WTC11 (cell line): ENCODE data around the gene FBXO31.

Source experiments
- CDX4 ChIP-seq: fragments of 250-450 bp; sonication (Bioruptor Pico); IDR thresholded peaks from 2 replicates; pipeline ENCODE4 v1.9.0; 2021; ENCODE audit warnings: moderate library complexity, mild to moderate bottlenecking, inconsistent platforms, borderline replicate concordance
- GABPB1 ChIP-seq: sonication (generic); formaldehyde crosslinking; IDR thresholded peaks from 2 replicates; pipeline ENCODE4 v1.8.1; 2023; ENCODE audit warnings: mild to moderate bottlenecking, missing genetic modification reagents
- JUN ChIP-seq: sonication (generic); formaldehyde crosslinking; IDR thresholded peaks from 2 replicates; pipeline ENCODE4 v1.8.0; 2023; ENCODE audit warnings: mild to moderate bottlenecking, missing genetic modification reagents
- OVOL2 ChIP-seq: fragments of 250-450 bp; sonication (Bioruptor Pico); IDR thresholded peaks from 2 replicates; pipeline ENCODE4 v1.9.0; 2021; ENCODE audit warnings: mild to moderate bottlenecking, borderline replicate concordance
- TCF7 ChIP-seq: sonication (generic); formaldehyde crosslinking; IDR thresholded peaks from 2 replicates; pipeline ENCODE4 v1.8.0; 2022; ENCODE audit warnings: mild to moderate bottlenecking, low read depth, missing genetic modification reagents, moderate library complexity
- TEAD4 ChIP-seq: sonication (generic); formaldehyde crosslinking; IDR thresholded peaks from 2 replicates; pipeline ENCODE4 v1.8.0; 2022; ENCODE audit warnings: mild to moderate bottlenecking, missing genetic modification reagents
- ZNF121 ChIP-seq: sonication (generic); formaldehyde crosslinking; IDR thresholded peaks from 2 replicates; pipeline ENCODE4 v1.8.0; 2023; ENCODE audit warnings: missing genetic modification reagents
- ZNF219 ChIP-seq: sonication (generic); formaldehyde crosslinking; IDR thresholded peaks from 2 replicates; pipeline ENCODE4 v1.8.0; 2023; ENCODE audit warnings: missing genetic modification reagents, mild to moderate bottlenecking, borderline replicate concordance
- ZNF671 ChIP-seq: fragments of 250-450 bp; sonication (Bioruptor Pico); IDR thresholded peaks from 2 replicates; pipeline ENCODE4 v1.8.0; 2021; ENCODE audit warnings: mild to moderate bottlenecking
- TF ChIP-seq, protein P1 (sequence below): fragments of 200-600 bp; IDR thresholded peaks from 2 replicates; pipeline ENCODE4 v1.8.0; 2022; ENCODE audit warnings: antibody characterized with exemption
- TF ChIP-seq, protein P2 (sequence below): sonication (generic); formaldehyde crosslinking; IDR thresholded peaks from 2 replicates; pipeline ENCODE4 v1.8.0; 2022; ENCODE audit warnings: mild to moderate bottlenecking, missing genetic modification reagents

DNA sequence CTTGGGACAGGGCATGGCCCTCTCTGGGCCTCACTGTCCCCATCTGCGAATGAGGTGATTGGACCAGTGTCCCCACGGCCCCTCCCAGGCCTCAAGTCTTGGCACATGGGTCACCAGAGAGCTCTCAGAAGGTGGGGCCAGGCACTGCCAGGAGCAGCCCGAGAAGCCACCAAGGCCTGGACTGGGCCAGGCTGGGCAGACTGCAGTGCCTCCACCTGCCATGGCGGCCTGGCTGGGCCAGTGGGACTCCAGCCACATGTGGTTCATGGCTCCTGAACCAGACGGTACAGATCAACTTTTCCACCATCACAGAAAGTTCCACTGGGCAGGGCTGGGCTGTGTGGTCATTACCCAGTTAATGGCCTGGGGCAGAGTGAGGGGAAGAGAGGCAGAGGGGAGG is 86.2 kb downstream of the FBXO31 start:
- TF ChIP-seq ZNF671 (no peak), ZNF121 (no peak), TCF7 (CRISPR knock-in tag) (no peak), CDX4 (CRISPR knock-in tag) (no peak), TEAD4 (no peak), ZNF219 (CRISPR knock-in tag) (no peak), GABPB1 (CRISPR knock-in tag) (no peak), JUN (no peak), OVOL2 (no peak)
- TF ChIP-seq, protein P1, sequence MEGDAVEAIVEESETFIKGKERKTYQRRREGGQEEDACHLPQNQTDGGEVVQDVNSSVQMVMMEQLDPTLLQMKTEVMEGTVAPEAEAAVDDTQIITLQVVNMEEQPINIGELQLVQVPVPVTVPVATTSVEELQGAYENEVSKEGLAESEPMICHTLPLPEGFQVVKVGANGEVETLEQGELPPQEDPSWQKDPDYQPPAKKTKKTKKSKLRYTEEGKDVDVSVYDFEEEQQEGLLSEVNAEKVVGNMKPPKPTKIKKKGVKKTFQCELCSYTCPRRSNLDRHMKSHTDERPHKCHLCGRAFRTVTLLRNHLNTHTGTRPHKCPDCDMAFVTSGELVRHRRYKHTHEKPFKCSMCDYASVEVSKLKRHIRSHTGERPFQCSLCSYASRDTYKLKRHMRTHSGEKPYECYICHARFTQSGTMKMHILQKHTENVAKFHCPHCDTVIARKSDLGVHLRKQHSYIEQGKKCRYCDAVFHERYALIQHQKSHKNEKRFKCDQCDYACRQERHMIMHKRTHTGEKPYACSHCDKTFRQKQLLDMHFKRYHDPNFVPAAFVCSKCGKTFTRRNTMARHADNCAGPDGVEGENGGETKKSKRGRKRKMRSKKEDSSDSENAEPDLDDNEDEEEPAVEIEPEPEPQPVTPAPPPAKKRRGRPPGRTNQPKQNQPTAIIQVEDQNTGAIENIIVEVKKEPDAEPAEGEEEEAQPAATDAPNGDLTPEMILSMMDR, result no peak
- TF ChIP-seq, protein P2, sequence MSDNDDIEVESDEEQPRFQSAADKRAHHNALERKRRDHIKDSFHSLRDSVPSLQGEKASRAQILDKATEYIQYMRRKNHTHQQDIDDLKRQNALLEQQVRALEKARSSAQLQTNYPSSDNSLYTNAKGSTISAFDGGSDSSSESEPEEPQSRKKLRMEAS, result no peak
